Dendritic cell treated with granulocyte-macrophage colony-stimulating factor and Interleukin-4, amounts not matched to agents 40 ng/mL and 50 ng/mL, for 4 days (primary cell): ENCODE measurements around the gene FOS.
A peak's percentile ranks its signal among the peaks of the same experiment; 100 is the strongest.

Source experiments
- H3K27ac Mint-ChIP-seq: one replicate; pipeline ENCODE4 v1.8.0; 2022; ENCODE audit warnings: mild to moderate bottlenecking, mixed read lengths
- H3K27me3 Mint-ChIP-seq: one replicate; pipeline ENCODE4 v1.8.0; 2022; ENCODE audit warnings: mild to moderate bottlenecking, mixed read lengths
- H3K36me3 Mint-ChIP-seq: one replicate; pipeline ENCODE4 v1.8.0; 2022; ENCODE audit warnings: low read depth, mixed read lengths
- H3K4me1 Mint-ChIP-seq: one replicate; pipeline ENCODE4 v1.8.0; 2022; ENCODE audit warnings: low read depth, mixed read lengths
- H3K4me3 Mint-ChIP-seq: one replicate; pipeline ENCODE4 v1.8.0; 2022; ENCODE audit warnings: mild to moderate bottlenecking, moderate library complexity, mixed read lengths
- H3K9me3 Mint-ChIP-seq: one replicate; pipeline ENCODE4 v1.8.0; 2022; ENCODE audit warnings: mixed read lengths
- intact Hi-C: fragments of 100-400 bp; cut with micrococcal nuclease; formaldehyde crosslinking; loops from one replicate; pipeline ENCODE4 v1.15.0; 2022

Gene FOS

DNA sequence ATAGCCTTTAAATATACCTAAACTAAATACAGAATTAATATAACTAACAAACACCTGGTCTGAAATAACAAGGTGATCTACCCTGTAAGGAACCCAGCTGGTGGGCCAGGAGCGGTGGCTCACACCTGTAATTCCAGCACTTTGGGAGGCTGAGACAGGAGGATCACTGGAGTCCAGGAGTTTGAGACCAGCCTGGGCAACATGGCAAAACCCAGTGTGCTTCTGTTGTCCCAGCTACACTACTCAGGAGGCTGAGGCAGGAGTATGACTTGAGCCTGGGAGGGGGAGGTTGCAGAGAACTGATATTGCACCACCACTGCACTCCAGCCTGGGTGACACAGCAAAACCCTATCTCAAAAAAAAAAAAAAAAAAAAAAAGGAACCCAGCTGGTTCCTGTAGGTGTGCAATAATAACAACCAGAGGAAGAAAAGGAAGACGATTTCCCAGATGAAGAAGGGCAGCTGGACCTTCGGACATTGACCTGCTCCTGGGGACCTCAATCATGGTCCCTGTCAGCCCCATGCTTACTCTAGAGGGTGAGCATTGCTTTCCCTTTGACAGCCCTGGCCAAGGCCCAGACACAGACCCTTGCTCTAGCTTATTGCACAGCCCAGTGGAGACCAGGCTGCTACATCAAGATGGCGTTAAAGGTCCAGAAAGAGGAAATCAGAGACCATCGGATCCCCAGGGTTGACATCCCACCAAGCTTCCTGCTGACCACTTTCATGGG lies 5.4 kb downstream of the FOS start:
- Mint-ChIP-seq H3K4me3 (peak overlapping the region; percentile 43), H3K36me3 (peaks cover 26% of the 10 kb centered on the region), H3K9me3 (no peaks in the 10 kb centered on the region), H3K4me1 (peaks cover 72% of the 10 kb centered on the region), H3K27ac (peak overlapping the region; percentile 83), H3K27me3 (no peaks in the 10 kb centered on the region)
- intact Hi-C loops = loop anchor here (2.0 kb wide), 1 partner anchor 15 kb away; no protein-coding TSS in a partner anchor

DNA sequence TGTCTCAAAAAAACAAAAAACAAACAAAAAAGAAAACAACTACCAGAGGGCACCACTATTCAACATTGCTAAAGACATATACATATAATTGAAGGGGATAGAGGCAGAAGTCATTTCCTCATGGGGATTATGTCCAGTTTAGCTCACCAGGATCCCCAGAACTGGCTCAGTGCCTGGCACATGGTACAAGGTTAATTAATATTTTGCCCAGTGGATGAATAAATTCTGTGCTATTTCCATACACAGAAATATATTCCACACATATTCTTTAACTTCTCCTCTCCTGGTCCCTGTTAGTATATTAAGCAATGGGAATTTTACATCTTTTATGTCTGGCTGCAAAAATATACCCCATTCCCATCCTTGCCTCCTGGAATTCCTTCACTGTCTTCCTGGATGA lies 6.7 kb downstream of the FOS start:
- H3K36me3 Mint-ChIP-seq = peaks cover 12% of the 10 kb centered on the region
- peaks cover 71% of the 10 kb centered on the region for H3K4me1 Mint-ChIP-seq
- H3K27ac Mint-ChIP-seq = no peak overlapping the region
- H3K4me3 Mint-ChIP-seq = no peak overlapping the region
- intact Hi-C loops = no loop called here
- no peaks in the 10 kb centered on the region for H3K27me3 Mint-ChIP-seq
- no peaks in the 10 kb centered on the region for H3K9me3 Mint-ChIP-seq

- peaks cover 2% of the 10 kb centered on the region for H3K36me3 Mint-ChIP-seq
- H3K4me1 Mint-ChIP-seq = peaks cover 61% of the 10 kb centered on the region
- peak overlapping the region; percentile 37 for H3K27ac Mint-ChIP-seq
- no peaks in the 10 kb centered on the region for H3K9me3 Mint-ChIP-seq
- no peak overlapping the region for H3K4me3 Mint-ChIP-seq
- intact Hi-C loops = no loop called here
- H3K27me3 Mint-ChIP-seq = no peaks in the 10 kb centered on the region
These were observed 7.7 kb downstream of the FOS start for GRCh38 chr14:75286313-75286712.

GRCh38 chr14:75289840-75290388 lies 11.3 kb downstream of the FOS start:
- Mint-ChIP-seq H3K27ac (peak overlapping the region; percentile 1), H3K27me3 (no peaks in the 10 kb centered on the region), H3K9me3 (no peaks in the 10 kb centered on the region), H3K4me1 (peaks cover 46% of the 10 kb centered on the region), H3K4me3 (no peak overlapping the region), H3K36me3 (no peaks in the 10 kb centered on the region)
- intact Hi-C loops = loop anchor here (10.0 kb wide), 1 partner anchor 55 kb away; no protein-coding TSS in a partner anchor

DNA sequence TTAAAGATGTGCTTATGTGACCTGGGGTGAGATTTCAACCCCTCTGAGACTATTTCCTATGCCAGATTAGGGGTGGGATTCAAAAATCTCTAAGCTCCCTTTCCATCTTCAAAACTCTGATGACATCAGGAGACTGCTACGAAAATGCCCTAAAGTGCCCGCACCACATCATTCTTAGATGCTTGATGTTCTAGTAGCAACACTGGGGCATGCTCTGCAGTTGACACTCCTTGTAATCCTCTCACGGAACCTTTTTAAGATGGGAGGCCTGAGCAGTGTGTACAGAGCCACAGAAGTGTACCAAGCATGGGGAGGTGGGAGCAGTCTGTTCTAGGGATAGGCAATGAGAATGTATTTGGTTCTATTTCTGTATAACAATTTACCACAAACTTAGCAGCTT lies 12.2 kb downstream of the FOS start:
- no peak overlapping the region for H3K27ac Mint-ChIP-seq
- H3K4me1 Mint-ChIP-seq = peaks cover 46% of the 10 kb centered on the region
- no peaks in the 10 kb centered on the region for H3K27me3 Mint-ChIP-seq
- H3K9me3 Mint-ChIP-seq = no peaks in the 10 kb centered on the region
- intact Hi-C loops = loop anchor here (10.0 kb wide), 1 partner anchor 56 kb away; no protein-coding TSS in a partner anchor
- H3K4me3 Mint-ChIP-seq = no peak overlapping the region
- no peaks in the 10 kb centered on the region for H3K36me3 Mint-ChIP-seq

GRCh38 chr14:75291331-75291730 lies 12.7 kb downstream of the FOS start:
- Mint-ChIP-seq H3K36me3 (no peaks in the 10 kb centered on the region), H3K4me1 (peaks cover 48% of the 10 kb centered on the region), H3K27me3 (no peaks in the 10 kb centered on the region), H3K9me3 (no peaks in the 10 kb centered on the region), H3K4me3 (no peak overlapping the region), H3K27ac (no peak overlapping the region)
- intact Hi-C loops = loop anchor here (10.0 kb wide), 1 partner anchor 57 kb away; no protein-coding TSS in a partner anchor

DNA sequence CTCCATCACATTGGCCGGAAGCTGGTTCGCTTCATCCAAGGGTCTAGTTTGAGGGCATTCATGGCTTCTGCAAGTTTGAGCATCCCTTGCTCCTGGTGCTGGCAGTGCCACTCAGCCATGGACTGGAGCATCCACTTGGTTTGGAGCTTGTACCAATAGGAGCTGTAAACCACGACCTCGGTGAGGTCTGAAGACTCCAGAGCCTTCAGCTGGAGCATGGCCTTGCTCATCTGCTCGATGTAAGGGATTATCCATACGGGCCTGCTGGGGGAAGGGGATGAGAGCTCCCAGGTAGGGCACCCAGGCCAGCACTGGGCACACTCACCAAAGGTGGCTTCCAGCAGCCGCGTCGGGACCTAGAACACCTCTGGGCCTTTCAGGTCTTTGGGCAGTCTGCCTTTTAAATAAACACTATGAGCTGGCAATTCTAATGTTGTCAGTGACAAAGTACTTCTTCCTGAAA lies 13.5 kb downstream of the FOS start:
- intact Hi-C loops = loop anchor here (10.0 kb wide), 1 partner anchor 57 kb away; no protein-coding TSS in a partner anchor
- no peak overlapping the region for H3K27ac Mint-ChIP-seq
- H3K4me1 Mint-ChIP-seq = peaks cover 49% of the 10 kb centered on the region

DNA sequence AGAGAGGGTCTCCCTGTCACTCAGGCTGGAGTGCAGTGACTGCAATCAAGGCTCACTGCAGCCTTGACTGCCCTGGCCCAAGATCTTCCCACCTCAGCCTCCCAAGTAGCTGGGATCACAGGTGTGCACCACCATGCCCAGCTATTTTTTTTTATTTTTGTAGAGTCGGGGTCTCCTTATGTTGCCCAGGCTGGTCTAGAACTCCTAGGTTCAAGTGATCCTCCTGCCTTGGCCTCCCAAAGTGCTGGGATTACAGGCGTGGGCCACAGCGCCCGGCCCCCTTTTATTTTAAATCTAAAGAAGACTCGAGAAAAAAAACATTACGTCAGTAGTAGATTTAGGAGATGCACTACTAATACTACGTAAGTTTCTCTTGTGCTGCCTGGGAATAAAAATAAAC lies 14.3 kb downstream of the FOS start:
- Mint-ChIP-seq H3K36me3 (no peaks in the 10 kb centered on the region), H3K4me1 (peaks cover 47% of the 10 kb centered on the region), H3K9me3 (no peaks in the 10 kb centered on the region), H3K27me3 (no peaks in the 10 kb centered on the region), H3K27ac (peak overlapping the region; percentile 98), H3K4me3 (no peak overlapping the region)
- intact Hi-C loops = loop anchor here (10.0 kb wide), 1 partner anchor 58 kb away; no protein-coding TSS in a partner anchor

More for the DNA sequence above, 13.5 kb downstream of the FOS start:
- no peaks in the 10 kb centered on the region for H3K9me3 Mint-ChIP-seq
- no peaks in the 10 kb centered on the region for H3K36me3 Mint-ChIP-seq
- no peak overlapping the region for H3K4me3 Mint-ChIP-seq
- H3K27me3 Mint-ChIP-seq = no peaks in the 10 kb centered on the region

DNA sequence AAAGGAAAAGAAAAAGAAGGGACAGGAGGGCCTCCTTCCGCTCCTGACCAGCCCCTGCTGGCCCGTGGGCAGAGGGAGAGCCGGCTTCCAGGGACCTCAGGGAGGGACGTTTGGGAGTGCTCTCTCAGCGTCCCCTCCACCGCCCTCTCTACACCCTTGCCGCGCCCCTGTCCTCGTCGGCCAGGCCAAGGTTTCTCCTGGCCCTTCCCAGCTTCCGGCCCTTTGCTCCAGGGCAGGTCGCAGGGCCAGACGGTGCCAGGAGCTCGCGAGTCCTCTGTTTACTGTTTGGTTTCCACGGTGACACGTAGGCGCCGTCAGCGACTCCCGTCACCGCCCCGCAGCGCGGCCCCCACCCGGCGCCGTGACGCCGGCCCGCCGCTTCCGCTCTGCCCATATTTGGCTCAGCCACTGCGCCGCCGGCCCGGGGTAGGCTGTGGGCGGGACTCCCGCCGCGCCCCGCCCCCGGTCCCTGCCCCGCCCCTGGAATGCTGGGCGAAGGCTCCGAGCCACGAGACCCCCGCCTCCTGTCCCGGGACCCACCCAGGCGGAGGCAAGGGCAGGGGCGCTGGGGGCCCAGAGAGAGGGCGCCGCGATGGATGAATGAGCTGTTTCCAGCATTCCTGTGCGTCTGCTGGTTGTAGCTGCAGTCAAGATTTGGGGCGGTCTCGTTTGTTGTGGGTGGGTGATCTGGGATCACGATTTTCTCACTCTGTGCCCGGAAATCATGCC lies 15.5 kb downstream of the FOS start:
- H3K27ac Mint-ChIP-seq = peak overlapping the region; percentile 98
- H3K27me3 Mint-ChIP-seq = no peaks in the 10 kb centered on the region
- H3K9me3 Mint-ChIP-seq = no peaks in the 10 kb centered on the region
- H3K36me3 Mint-ChIP-seq = no peaks in the 10 kb centered on the region
- peak overlapping the region; percentile 77 for H3K4me3 Mint-ChIP-seq
- intact Hi-C loops = loop anchor here (10.0 kb wide), 1 partner anchor 59 kb away; no protein-coding TSS in a partner anchor
- peaks cover 56% of the 10 kb centered on the region for H3K4me1 Mint-ChIP-seq

- Mint-ChIP-seq H3K36me3 (no peaks in the 10 kb centered on the region), H3K9me3 (no peaks in the 10 kb centered on the region), H3K4me1 (peaks cover 56% of the 10 kb centered on the region), H3K27me3 (no peaks in the 10 kb centered on the region), H3K27ac (peak overlapping the region; percentile 98), H3K4me3 (peak overlapping the region; percentile 60)
- intact Hi-C loops = loop anchor here (5.0 to 10.0 kb wide), 2 partner anchors 60 to 117 kb away; partner anchors contain the start of gene TMED10
These were observed 16.0 kb downstream of the FOS start for GRCh38 chr14:75294649-75295033.

DNA sequence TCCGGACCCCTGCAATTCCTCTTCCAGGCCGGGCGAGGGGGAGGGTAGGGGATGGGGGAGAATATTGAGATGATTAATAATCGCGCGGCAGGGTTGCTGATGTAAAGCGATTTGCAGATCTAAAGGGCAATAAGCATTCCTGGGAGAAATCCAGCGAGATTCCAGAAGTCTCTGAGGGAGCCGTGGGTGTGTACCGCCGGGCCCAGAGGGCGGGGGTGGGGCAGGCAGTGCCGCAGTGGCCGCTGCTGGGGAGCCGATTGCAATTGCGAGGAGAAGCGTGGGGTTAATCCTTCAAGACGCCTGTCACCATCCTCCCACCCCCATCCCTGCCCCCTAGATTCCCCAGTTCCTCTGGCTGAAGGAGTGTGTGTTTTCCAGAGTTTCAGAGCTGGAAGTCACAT lies 16.4 kb downstream of the FOS start:
- peaks cover 56% of the 10 kb centered on the region for H3K4me1 Mint-ChIP-seq
- H3K4me3 Mint-ChIP-seq = peak overlapping the region; percentile 60
- intact Hi-C loops = loop anchor here (5.0 to 10.0 kb wide), 2 partner anchors 60 to 118 kb away; partner anchors contain the start of gene TMED10

DNA sequence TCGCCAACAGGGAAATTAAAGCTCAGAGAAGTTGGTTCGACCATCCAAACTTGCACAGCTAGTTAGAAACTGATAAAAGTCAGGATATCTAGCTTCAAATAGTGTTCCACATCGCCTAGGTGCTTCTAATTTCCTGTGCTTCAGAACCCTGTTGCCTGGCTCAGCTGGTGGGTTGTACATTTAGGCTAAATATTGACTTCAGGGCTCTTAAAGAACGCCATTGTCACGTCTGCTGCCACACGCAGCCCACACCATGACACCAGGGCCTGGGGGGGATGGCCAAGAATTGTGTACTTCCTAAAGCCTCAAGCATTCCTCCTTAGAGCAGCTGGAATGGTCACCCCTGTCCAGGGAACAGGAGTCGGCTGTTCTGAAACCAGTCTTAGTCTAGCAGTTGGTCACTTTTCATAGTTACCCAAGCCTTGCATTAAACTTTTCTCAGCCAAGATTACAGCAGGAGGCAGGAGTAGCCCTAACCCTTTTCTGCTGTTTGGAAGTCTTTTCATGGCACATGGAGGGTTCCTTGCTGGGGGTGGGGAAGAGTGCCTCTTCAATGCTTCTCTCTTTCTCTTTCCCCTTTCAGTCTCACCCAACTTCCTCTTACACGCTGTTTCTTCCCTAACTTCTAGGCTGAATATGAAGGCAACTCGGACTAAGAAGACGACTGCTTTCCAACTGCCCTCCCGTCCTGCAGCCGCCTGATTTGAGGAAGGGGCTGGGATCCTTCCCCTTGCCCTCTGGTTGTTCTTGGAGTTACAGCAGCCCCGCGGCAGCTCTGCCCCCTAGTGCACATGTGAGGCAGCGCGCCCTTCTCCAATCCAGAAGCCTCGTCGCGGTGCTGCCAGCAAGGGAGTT lies 17.1 kb downstream of the FOS start:
- peak overlapping the region; percentile 98 for H3K27ac Mint-ChIP-seq
- no peaks in the 10 kb centered on the region for H3K27me3 Mint-ChIP-seq
- peaks cover 58% of the 10 kb centered on the region for H3K4me1 Mint-ChIP-seq
- intact Hi-C loops = loop anchor here (1.0 to 10.0 kb wide), 3 partner anchors 36 to 118 kb away; partner anchors contain the start of gene TMED10
- H3K36me3 Mint-ChIP-seq = no peaks in the 10 kb centered on the region
- H3K4me3 Mint-ChIP-seq = peak overlapping the region; percentile 74
- no peaks in the 10 kb centered on the region for H3K9me3 Mint-ChIP-seq

More for the DNA sequence above, 16.4 kb downstream of the FOS start:
- no peaks in the 10 kb centered on the region for H3K36me3 Mint-ChIP-seq
- peak overlapping the region; percentile 98 for H3K27ac Mint-ChIP-seq
- H3K27me3 Mint-ChIP-seq = no peaks in the 10 kb centered on the region
- no peaks in the 10 kb centered on the region for H3K9me3 Mint-ChIP-seq
